ENCODE data around the gene RNF38. TPM values are rescaled to one million over a fixed set of nuclear protein-coding genes. Genes with fewer than 3 reads are reported as not detected.

RNF38 gene
- total RNA-seq, 1 experiment from 2014 or later, result 18.1 TPM

DNA sequence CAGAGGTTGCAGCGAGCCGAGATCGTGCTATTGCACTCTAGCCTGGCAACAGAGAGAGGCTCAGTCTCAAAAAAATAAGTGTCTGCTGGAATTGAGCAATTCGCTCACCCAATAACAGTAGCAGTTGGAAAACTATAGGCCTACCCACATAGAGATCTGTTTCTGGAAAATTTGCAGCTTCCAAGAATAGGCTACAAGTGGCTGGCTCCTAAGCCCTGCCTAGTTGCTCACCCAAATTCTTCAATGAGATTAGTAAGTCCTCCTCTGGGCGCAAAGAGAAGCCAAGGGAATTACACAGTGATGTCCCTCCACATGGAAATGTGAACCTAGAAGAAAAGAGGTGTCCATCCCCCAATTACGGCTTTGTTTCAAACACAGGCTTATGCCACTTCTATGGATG, 42.6 kb upstream of the RNF38 start:
- no peaks in the 10 kb centered on the region for H3K79me2 ChIP-seq (ENCODE audit: insufficient read depth, low read length)
- TF ChIP-seq RAD21 (IDR thresholded peaks at IDR 0.05; ENCODE audit: low read depth) (no peak), TCF7L2 (IDR thresholded peaks at IDR 0.05; ENCODE audit: borderline replicate concordance, extremely low read depth, insufficient read depth, insufficient read length) (no peak)
- H3K4me3 ChIP-seq (replicated peaks in 1 of 2; ENCODE audit: low read depth in 1 of 2, low read length in 2 of 2), result no peak overlapping the region
- H3K4me1 ChIP-seq (ENCODE audit: control insufficient read depth in 1 of 2, insufficient read depth in 2 of 2, low read length in 2 of 2), result no peaks in the 10 kb centered on the region
- ChIA-PET CTCF (interaction anchor here (2.3 kb wide), 1 partner anchor 35 kb away, joined by 12 read pairs; no protein-coding TSS in a partner anchor), POLR2A (no interaction called here), RAD21 (ENCODE audit: low non-redundant PET in 1 of 2, low total read pairs in 2 of 2, uncharacterized antibody in 2 of 2, unreplicated experiment in 2 of 2) (no interaction called here)
- H3K9me3 ChIP-seq (ENCODE audit: control insufficient read depth in 1 of 2, insufficient read depth in 1 of 2, low read depth in 1 of 2, low read length in 2 of 2), result no peaks in the 10 kb centered on the region
- BruUV-seq (replicated peaks), result no TSS peak
- H3K27me3 ChIP-seq (ENCODE audit: insufficient read depth, low read length), result no peaks in the 10 kb centered on the region
- intact Hi-C loops (cut with micrococcal nuclease), result no loop called here
- DNase-seq (ENCODE audit: low read depth, low spot score), result no peak
- H4K20me1 ChIP-seq (ENCODE audit: insufficient read depth), result no peaks in the 10 kb centered on the region
- H3K9ac ChIP-seq (ENCODE audit: low read length), result no peak overlapping the region
- no peak for ATAC-seq
- no peak overlapping the region for H3K27ac ChIP-seq (ENCODE audit: low read depth, low read length)
- H3K9me2 ChIP-seq (ENCODE audit: insufficient read depth), result no peaks in the 10 kb centered on the region
- no peaks in the 10 kb centered on the region for H3K36me3 ChIP-seq (ENCODE audit: control insufficient read depth in 1 of 2, insufficient read depth in 2 of 2, low read length in 2 of 2)
- no peak overlapping the region for H3K4me2 ChIP-seq (ENCODE audit: low read length)
- no peak overlapping the region for H2AFZ ChIP-seq (ENCODE audit: low read depth, low read length, poor library complexity, severe bottlenecking)

DNA sequence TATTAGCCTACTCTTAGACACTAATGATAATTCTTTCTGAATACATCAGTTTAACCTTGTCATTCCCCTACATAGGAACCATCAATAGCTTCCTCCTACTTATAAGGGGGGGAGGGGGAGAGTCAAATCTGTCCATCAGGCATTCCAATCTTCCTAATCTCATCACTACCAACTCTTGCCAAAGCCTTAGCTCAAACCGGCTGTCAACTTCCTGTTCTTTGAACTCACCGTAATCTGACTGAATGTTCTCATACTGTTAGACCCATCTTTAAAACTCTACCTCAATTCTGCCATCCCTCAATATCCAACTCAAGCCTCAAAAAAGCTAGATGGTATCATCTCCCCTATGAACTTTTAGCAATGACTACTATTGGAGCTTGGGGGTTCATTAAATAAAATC, 41.9 kb upstream of the RNF38 start:
- POLR2A ChIA-PET, result no interaction called here

More for the DNA sequence above, 41.9 kb upstream of the RNF38 start:
- Histone ChIP-seq H3K36me3 (ENCODE audit: control insufficient read depth in 1 of 2, insufficient read depth in 2 of 2, low read length in 2 of 2) (no peaks in the 10 kb centered on the region), H3K4me3 (replicated peaks in 1 of 2; ENCODE audit: low read depth in 1 of 2, low read length in 2 of 2) (no peak overlapping the region), H2AFZ (ENCODE audit: low read depth, low read length, poor library complexity, severe bottlenecking) (no peak overlapping the region), H3K79me2 (ENCODE audit: insufficient read depth, low read length) (no peaks in the 10 kb centered on the region), H4K20me1 (ENCODE audit: insufficient read depth) (no peaks in the 10 kb centered on the region), H3K9ac (ENCODE audit: low read length) (no peak overlapping the region), H3K9me2 (ENCODE audit: insufficient read depth) (no peaks in the 10 kb centered on the region), H3K27me3 (ENCODE audit: insufficient read depth, low read length) (no peaks in the 10 kb centered on the region), H3K9me3 (ENCODE audit: control insufficient read depth in 1 of 2, insufficient read depth in 1 of 2, low read depth in 1 of 2, low read length in 2 of 2) (no peaks in the 10 kb centered on the region), H3K27ac (ENCODE audit: low read depth, low read length) (no peak overlapping the region), H3K4me2 (ENCODE audit: low read length) (no peak overlapping the region), H3K4me1 (ENCODE audit: control insufficient read depth in 1 of 2, insufficient read depth in 2 of 2, low read length in 2 of 2) (no peaks in the 10 kb centered on the region)
- ATAC-seq (no peak), DNase-seq (ENCODE audit: low read depth, low spot score) (no peak)
- intact Hi-C loops (cut with micrococcal nuclease), result no loop called here
- CTCF ChIA-PET, result interaction anchor here (1.9 to 2.3 kb wide), 2 partner anchors 9 to 35 kb away, joined by 5 to 12 read pairs; no protein-coding TSS in a partner anchor
- no TSS peak for BruUV-seq (replicated peaks)
- RAD21 ChIA-PET (ENCODE audit: low non-redundant PET in 1 of 2, low total read pairs in 2 of 2, uncharacterized antibody in 2 of 2, unreplicated experiment in 2 of 2), result no interaction called here
- no peak for TF ChIP-seq EZH2phosphoT487 (IDR thresholded peaks at IDR 0.05; ENCODE audit: borderline replicate concordance)
